H9 (cell line): Measurements from ENCODE around the gene BAIAP2L1. TPM values are rescaled to one million over a fixed set of nuclear protein-coding genes. Genes with fewer than 3 reads are reported as not detected.

Experiments
- DNase-seq: peaks from one replicate; pipeline ENCODE4 v3.0.0-alpha.2; 2017
- H2AFZ ChIP-seq: one replicate; pipeline ENCODE4 v1.6.1; 2013; ENCODE audit warnings: mild to moderate bottlenecking, low read length, control low read depth, moderate library complexity
- H2AK5ac ChIP-seq: 2 replicates; pipeline ENCODE4 v1.6.1; 2013; ENCODE audit warnings: low read length, control low read depth, mixed read lengths; ENCODE audit not compliant: insufficient read length
- H2BK120ac ChIP-seq: one replicate; pipeline ENCODE4 v1.6.1; 2013; ENCODE audit warnings: low read depth, mild to moderate bottlenecking, low read length, control low read depth, inconsistent platforms; ENCODE audit not compliant: poor library complexity, severe bottlenecking
- H2BK12ac ChIP-seq: 2 replicates; pipeline ENCODE4 v1.6.1; 2013; ENCODE audit warnings: low read length, control low read depth, mixed read lengths, low read depth; ENCODE audit not compliant: insufficient read length
- H2BK15ac ChIP-seq: 2 replicates; pipeline ENCODE4 v1.6.1; 2013; ENCODE audit warnings: low read depth, low read length, control low read depth
- H2BK20ac ChIP-seq: one replicate; pipeline ENCODE4 v1.6.1; 2013; ENCODE audit warnings: low read depth, mild to moderate bottlenecking, low read length, control low read depth, inconsistent platforms; ENCODE audit not compliant: poor library complexity, severe bottlenecking
- H2BK5ac ChIP-seq: 2 replicates; pipeline ENCODE4 v1.6.1; 2013; ENCODE audit warnings: low read length, control low read depth, mixed read lengths; ENCODE audit not compliant: insufficient read length
- H3K14ac ChIP-seq: 2 replicates; pipeline ENCODE4 v1.6.1; 2013; ENCODE audit warnings: low read length, control low read depth; ENCODE audit not compliant: insufficient read depth
- H3K18ac ChIP-seq: 2 replicates; pipeline ENCODE4 v1.6.1; 2013; ENCODE audit warnings: low read depth, mild to moderate bottlenecking, mixed read lengths, low read length, control low read depth; ENCODE audit not compliant: insufficient read length
- H3K23ac ChIP-seq: 2 replicates; pipeline ENCODE4 v1.6.1; 2013; ENCODE audit warnings: low read length, control low read depth, mixed read lengths, low read depth; ENCODE audit not compliant: insufficient read length
- H3K23me2 ChIP-seq: 2 replicates; pipeline ENCODE4 v1.6.1; 2013; ENCODE audit warnings: low read depth, mild to moderate bottlenecking, mixed read lengths, low read length, control low read depth; ENCODE audit not compliant: insufficient read length, poor library complexity, severe bottlenecking
- H3K27ac ChIP-seq: 2 replicates; pipeline ENCODE4 v1.5.1; 2013; ENCODE audit warnings: low read length, control low read depth, mixed read lengths, low read depth; ENCODE audit not compliant: insufficient read length
- H3K27me3 ChIP-seq: 2 replicates; pipeline ENCODE4 v1.6.1; 2013; ENCODE audit warnings: low read length, control low read depth, inconsistent platforms; ENCODE audit not compliant: insufficient read depth
- H3K4ac ChIP-seq: 2 replicates; pipeline ENCODE4 v1.6.1; 2013; ENCODE audit warnings: low read depth, mild to moderate bottlenecking, control low read depth, inconsistent platforms, low read length, moderate library complexity
- H3K4me1 ChIP-seq: 2 replicates; pipeline ENCODE4 v1.6.1; 2013; ENCODE audit warnings: low read length, control low read depth, inconsistent platforms; ENCODE audit not compliant: insufficient read depth
- H3K4me2 ChIP-seq: 2 replicates; pipeline ENCODE4 v1.6.1; 2013; ENCODE audit warnings: low read length, control low read depth, mixed read lengths; ENCODE audit not compliant: insufficient read length, insufficient read depth
- H3K56ac ChIP-seq: 2 replicates; pipeline ENCODE4 v1.6.1; 2013; ENCODE audit warnings: low read depth, mild to moderate bottlenecking, mixed read lengths, low read length, control low read depth; ENCODE audit not compliant: insufficient read length
- H3K79me1 ChIP-seq: 2 replicates; pipeline ENCODE4 v1.6.1; 2013; ENCODE audit warnings: low read depth, mild to moderate bottlenecking, moderate library complexity, low read length, control low read depth, inconsistent platforms; ENCODE audit not compliant: insufficient read depth, poor library complexity, severe bottlenecking
- H3K79me2 ChIP-seq: 2 replicates; pipeline ENCODE4 v1.6.1; 2013; ENCODE audit warnings: low read length, control low read depth, inconsistent platforms; ENCODE audit not compliant: insufficient read depth
- H3K9ac ChIP-seq: 2 replicates; pipeline ENCODE4 v1.6.1; 2013; ENCODE audit warnings: low read length, control low read depth, mixed read lengths; ENCODE audit not compliant: insufficient read length; ENCODE audit errors: extremely low read depth
- H3K9me3 ChIP-seq: one replicate; pipeline ENCODE4 v1.6.1; 2013; ENCODE audit warnings: low read depth, low read length, inconsistent platforms; ENCODE audit not compliant: control insufficient read depth
- H3T11ph ChIP-seq: one replicate; pipeline ENCODE4 v1.6.1; 2013; ENCODE audit warnings: mild to moderate bottlenecking, low read length, control low read depth, inconsistent platforms
- H4K20me1 ChIP-seq: one replicate; pipeline ENCODE4 v1.6.1; 2013; ENCODE audit not compliant: control insufficient read depth, insufficient read length, insufficient read depth
- H4K5ac ChIP-seq: 2 replicates; pipeline ENCODE4 v1.6.1; 2013; ENCODE audit warnings: low read depth, mild to moderate bottlenecking, mixed read lengths, low read length, control low read depth; ENCODE audit not compliant: insufficient read length
- H4K8ac ChIP-seq: replicated peaks from 2 replicates; pipeline ENCODE4 v1.6.1; 2013; ENCODE audit warnings: low read length, control low read depth, mixed read lengths, low read depth; ENCODE audit not compliant: insufficient read length
- H4K91ac ChIP-seq: 2 replicates; pipeline ENCODE4 v1.6.1; 2013; ENCODE audit warnings: low read depth, mild to moderate bottlenecking, moderate library complexity, mixed read lengths, low read length, control low read depth; ENCODE audit not compliant: insufficient read length
- H3K27ac Mint-ChIP-seq, 3 experiments: 2 replicates in 2 of 3; 3 replicates in 1 of 3; pipeline ENCODE4 v1.8.0; 2020 to 2021; ENCODE audit warnings: mixed read lengths in 3 of 3, mild to moderate bottlenecking in 1 of 3, moderate library complexity in 1 of 3
- H3K27me3 Mint-ChIP-seq: 2 replicates; pipeline ENCODE4 v1.8.0; 2021; ENCODE audit warnings: low read depth, mild to moderate bottlenecking, moderate library complexity, mixed read lengths
- H3K36me3 Mint-ChIP-seq, 3 experiments: 2 replicates in 2 of 3; 3 replicates in 1 of 3; pipeline ENCODE4 v1.8.0; 2020 to 2021; ENCODE audit warnings: low read depth in 3 of 3, mixed read lengths in 3 of 3; ENCODE audit not compliant: insufficient read depth in 1 of 3
- H3K4me1 Mint-ChIP-seq, 2 experiments: 2 replicates each; pipeline ENCODE4 v1.8.0; 2020; ENCODE audit warnings: mixed read lengths in 2 of 2
- H3K4me3 Mint-ChIP-seq, 2 experiments: 2 replicates in 1 of 2; 3 replicates in 1 of 2; pipeline ENCODE4 v1.8.0; 2020 to 2021; ENCODE audit warnings: mild to moderate bottlenecking in 2 of 2, mixed read lengths in 2 of 2, moderate library complexity in 1 of 2
- H3K9me3 Mint-ChIP-seq, 2 experiments: 2 replicates in 1 of 2; 3 replicates in 1 of 2; pipeline ENCODE4 v1.8.0; 2020; ENCODE audit warnings: mild to moderate bottlenecking in 2 of 2, mixed read lengths in 2 of 2, moderate library complexity in 1 of 2
- CTCF ChIP-seq: fragments of 200-600 bp; sonication (generic); conservative IDR thresholded peaks from 3 replicates; pipeline ENCODE4 v1.8.0; 2021; ENCODE audit warnings: antibody characterized with exemption, mild to moderate bottlenecking
- WGBS: extraction: QIAGEN DNeasy Blood & Tissue Kit; methylation state at CpG from one replicate; pipeline ENCODE4 v1.1.7; 2013; ENCODE audit warnings: missing lambda C conversion rate, low lambda C conversion rate, mixed read lengths; ENCODE audit not compliant: insufficient read length; ENCODE audit errors: extremely low coverage; 5-methylcytosine and 5-hydroxymethylcytosine counted together
- total RNA-seq: library from RNA; stranded (reverse); gene quantifications from 2 replicates; pipeline ENCODE4 v1.2.1, GENCODE V29; 2021

BAIAP2L1 gene
- total RNA-seq, 1 experiment from 2014 or later, result 25.9 TPM

GRCh38 chr7:98358706-98359105 is 42.2 kb downstream of the BAIAP2L1 start:
- Histone ChIP-seq H2BK20ac (no peak overlapping the region), H3K56ac (no peak overlapping the region), H2BK15ac (no peak overlapping the region), H3K9me3 (no peaks in the 10 kb centered on the region), H4K5ac (no peak overlapping the region), H3K4me2 (no peak overlapping the region), H3K4ac (no peak overlapping the region), H4K8ac (no peak overlapping the region), H4K20me1 (no peaks in the 10 kb centered on the region), H3K27me3 (no peaks in the 10 kb centered on the region), H3K18ac (no peak overlapping the region), H3K27ac (no peak overlapping the region), H2AFZ (no peak overlapping the region), H3K23me2 (no peaks in the 10 kb centered on the region), H3K79me2 (no peaks in the 10 kb centered on the region), H3K4me1 (peaks cover 10% of the 10 kb centered on the region), H2AK5ac (no peak overlapping the region), H2BK120ac (no peak overlapping the region), H2BK12ac (no peak overlapping the region), H4K91ac (no peak overlapping the region), H3K9ac (no peak overlapping the region), H3K23ac (no peak overlapping the region), H2BK5ac (no peak overlapping the region), H3T11ph (no peak overlapping the region), H3K79me1 (no peaks in the 10 kb centered on the region), H3K14ac (no peak overlapping the region)
- peaks cover 3% of the 10 kb centered on the region; the same call in 1 of the 2 replicates for H3K27me3 Mint-ChIP-seq
- no peak for DNase-seq
- H3K9me3 Mint-ChIP-seq, result no peaks in the 10 kb centered on the region
- H3K4me3 Mint-ChIP-seq, result no peak overlapping the region
- no peak for TF ChIP-seq CTCF
- H3K27ac Mint-ChIP-seq, result no peak overlapping the region
- peaks cover 22 to 34% (median 27%) of the 10 kb centered on the region in 3 experiments for H3K36me3 Mint-ChIP-seq
- no CpG with 5 or more reads among the region's 6 CpGs for WGBS
- peaks cover 36 to 47% of the 10 kb centered on the region in 2 experiments for H3K4me1 Mint-ChIP-seq
